Endometrial microvascular endothelial cells (primary cell): ENCODE measurements around the gene FLT1. TPM values are rescaled to one million over a fixed set of nuclear protein-coding genes. Genes with fewer than 3 reads are reported as not detected.

Source experiments
- in situ Hi-C: cut with HindIII; loops from 2 replicates; pipeline ENCODE4 v1.10.0; 2017; ENCODE audit warnings: low sequenced_read_pairs, low pct_unique_long_range_greater_than_20kb; ENCODE audit errors: inconsistent ontology term
- total RNA-seq: library from RNA; depleted of rRNA; stranded (reverse); fragments of >200 nt; gene quantifications from one replicate; pipeline ENCODE4 v1.2.3, GENCODE V29; 2015; ENCODE audit errors: inconsistent ontology term

Gene FLT1
- total RNA-seq, 1 donor from 2014 or later, result 27.7 TPM

DNA sequence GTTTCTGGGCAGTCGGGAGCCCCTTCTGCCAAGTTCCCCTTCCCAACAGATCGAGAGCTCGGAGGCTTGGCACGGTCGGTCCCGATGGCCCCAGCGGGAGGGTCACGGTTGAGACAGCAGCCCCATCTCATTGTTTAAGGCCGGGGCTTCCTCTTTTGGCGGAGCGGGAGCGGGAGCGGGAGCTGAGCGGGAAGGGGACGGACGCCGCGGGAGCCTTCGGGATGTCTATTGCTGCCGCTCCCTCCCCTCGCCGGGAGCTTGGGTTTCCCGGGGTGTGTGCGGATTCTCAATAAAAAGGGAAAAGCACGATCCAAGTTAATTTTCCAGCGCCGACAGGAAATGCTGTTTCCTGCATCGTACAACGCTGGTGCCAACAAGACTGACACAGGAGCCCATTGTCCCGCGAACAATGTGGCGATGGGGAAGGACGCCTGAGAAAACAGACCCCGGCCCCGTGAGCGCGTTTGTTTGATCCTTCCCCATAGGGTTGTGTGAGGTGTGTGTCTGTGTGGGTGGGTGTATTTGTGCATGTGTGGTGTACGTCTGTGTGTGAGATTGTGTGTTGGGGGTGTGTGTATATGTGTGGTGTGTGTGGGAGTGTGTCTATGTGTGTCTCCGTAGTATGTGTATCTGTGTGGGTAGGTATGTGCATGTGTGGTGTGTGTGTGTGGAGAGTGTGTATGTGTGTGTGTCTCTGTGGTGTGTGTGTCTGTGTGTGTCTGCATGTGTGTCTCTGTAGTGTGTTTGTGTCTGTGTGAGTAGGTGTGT lies 36.3 kb upstream of the FLT1 start:
- in situ Hi-C loops, result loop anchor here (5.0 kb wide), 1 partner anchor 209 kb away; no protein-coding TSS in a partner anchor

DNA sequence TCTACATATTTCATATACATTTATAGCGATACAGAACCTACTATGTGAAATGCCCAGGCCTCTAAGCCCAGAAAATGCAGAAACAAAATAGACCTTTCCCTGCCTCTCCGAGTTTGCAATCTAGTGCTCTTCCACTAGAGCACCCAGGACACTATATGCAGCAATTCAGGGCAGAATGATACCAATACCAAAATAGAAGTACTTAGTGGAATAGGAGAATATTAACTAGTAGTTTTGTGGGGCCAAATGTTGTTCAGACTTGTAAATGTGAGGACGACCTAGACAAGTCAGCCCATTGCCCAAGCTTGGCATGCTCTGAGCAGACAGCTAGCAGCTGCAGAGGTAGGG lies 35.8 kb upstream of the FLT1 start:
- in situ Hi-C loops, result loop anchor here (5.0 kb wide), 1 partner anchor 208 kb away; no protein-coding TSS in a partner anchor

- in situ Hi-C loops, result loop anchor here (5.0 kb wide), 1 partner anchor 208 kb away; no protein-coding TSS in a partner anchor
These were observed 34.9 kb upstream of the FLT1 start for GRCh38 chr13:28529836-28530235.

DNA sequence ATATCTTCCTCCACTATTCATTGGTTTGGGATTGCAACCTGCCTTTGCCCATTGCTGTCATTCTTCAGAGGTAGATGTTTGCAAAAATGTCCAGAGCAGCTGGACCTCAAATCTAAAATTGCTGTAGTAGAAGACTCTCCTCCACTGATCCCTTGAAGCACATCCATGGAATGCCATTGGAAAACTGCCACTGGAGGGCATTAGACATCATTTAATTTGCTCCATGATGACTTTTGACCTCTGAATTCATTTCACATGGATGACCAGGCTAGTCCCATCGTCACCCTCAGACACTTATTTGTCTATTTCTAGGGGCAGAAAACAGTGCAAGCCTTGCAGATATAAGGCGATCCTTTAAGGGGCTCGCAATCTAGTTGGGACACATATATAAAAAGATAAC lies 33.9 kb upstream of the FLT1 start:
- in situ Hi-C loops, result no loop called here

GRCh38 chr13:28528388-28528787 lies 33.5 kb upstream of the FLT1 start:
- in situ Hi-C loops, result no loop called here

DNA sequence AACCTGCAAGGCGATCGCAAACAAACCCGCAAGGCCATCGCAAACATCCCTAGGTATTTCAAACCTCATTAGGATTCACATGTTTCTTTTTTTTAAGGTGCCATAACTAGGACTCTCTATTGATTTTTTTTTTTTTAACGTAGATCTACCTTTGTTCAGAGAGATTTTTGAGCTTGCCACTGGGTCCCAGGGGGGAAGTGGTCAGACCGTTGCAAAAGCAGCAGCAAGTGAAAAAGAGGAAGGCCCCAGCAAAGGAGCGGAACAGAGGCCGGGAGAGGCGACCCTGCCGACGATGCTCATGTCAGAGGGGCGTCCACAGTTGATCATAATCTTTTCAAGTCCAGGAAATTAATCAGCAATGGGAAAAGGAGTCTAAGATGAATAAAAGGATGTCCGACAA lies 32.7 kb upstream of the FLT1 start:
- in situ Hi-C loops, result no loop called here

- in situ Hi-C loops, result no loop called here
These were observed 31.9 kb upstream of the FLT1 start for GRCh38 chr13:28526876-28527275.

- in situ Hi-C loops, result no loop called here
These were observed 27.9 kb upstream of the FLT1 start for GRCh38 chr13:28522871-28523270.

DNA sequence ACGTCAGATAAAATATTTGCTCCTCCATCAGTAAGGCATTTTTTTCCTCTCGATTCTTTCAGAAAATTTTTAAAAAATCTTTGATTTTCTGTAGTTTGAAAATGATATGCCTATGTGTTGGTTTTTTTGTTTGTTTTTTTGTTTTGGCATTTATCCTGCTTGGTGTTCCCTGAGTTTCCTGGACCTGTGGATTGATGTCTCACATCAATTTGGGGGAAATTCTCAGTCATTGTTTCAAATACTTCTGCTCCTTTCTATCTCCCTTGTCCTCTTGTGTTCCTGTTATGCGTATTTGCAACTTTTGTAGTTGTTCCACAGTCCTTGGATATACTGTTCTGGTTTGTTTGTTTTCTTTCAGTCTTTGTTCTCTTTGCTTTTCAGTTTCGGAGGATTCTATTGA lies 18.8 kb upstream of the FLT1 start:
- in situ Hi-C loops, result no loop called here

DNA sequence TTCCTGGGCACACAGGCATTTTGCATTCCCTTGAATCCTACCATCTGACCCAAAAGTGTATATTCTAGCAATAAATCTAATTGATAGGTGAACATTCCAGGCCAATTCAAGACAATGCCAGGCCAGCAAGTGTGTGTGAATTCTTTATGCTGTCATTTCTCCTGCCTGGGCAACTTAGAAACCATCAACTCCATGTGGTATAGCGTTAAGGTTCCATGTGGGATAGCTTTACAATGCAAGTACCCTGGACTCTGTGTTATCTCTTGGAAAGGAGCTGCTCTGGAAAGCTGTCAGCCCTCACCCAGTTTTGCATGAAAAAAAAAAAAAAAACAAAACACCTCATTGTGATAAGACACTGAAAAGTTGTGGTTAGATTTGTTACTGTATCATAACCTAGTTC lies 15.6 kb upstream of the FLT1 start:
- in situ Hi-C loops, result no loop called here

DNA sequence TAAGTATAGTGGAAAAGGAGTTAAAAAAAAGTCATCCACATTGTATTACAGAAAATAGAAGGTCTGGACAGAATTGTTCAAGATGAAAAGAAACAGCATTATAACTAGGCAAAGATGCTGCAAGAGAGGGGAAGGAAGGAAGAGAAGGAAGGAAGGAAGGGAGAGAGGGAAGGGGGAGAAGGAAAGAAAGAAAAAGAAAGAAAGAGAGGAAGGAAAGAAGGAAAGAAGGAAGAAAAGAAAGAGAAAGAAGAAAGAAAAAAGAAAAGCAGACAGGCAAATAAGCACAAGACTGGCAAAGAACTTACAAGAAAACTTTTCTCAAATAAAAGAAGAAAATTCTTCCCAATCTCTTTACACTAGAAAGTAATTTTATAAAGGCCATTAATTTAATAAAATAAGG lies 15.1 kb upstream of the FLT1 start:
- in situ Hi-C loops, result no loop called here

DNA sequence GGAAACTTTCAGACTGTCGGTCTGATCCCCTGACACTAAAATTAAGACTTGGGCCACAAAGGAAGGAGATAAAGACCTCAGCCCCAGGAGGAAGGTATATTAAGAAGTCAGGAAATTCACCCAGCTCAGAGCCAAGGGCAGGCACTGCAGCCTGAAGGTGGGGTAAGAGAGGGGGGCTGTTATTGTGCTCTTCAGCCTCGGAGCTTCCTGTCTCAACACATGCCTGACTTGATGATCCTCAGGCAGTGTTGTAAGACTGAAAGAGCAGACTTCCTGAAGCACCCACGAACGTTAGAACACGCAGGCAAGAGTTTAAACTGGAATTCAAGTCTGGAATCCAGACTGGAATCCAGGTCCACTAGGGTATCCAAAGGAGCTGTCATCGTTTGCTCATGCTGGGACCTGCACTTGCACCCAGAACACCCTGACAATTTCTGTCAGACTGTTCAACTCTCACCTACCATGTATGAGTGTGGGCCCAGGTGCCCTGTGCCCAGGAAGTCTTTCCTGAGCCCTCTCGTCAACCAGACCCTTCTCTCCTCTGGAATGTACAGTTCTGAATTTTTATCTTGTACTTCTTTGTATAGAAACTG lies 10.7 kb upstream of the FLT1 start:
- in situ Hi-C loops, result no loop called here

GRCh38 chr13:28503182-28503967 lies 8.4 kb upstream of the FLT1 start:
- in situ Hi-C loops, result no loop called here

DNA sequence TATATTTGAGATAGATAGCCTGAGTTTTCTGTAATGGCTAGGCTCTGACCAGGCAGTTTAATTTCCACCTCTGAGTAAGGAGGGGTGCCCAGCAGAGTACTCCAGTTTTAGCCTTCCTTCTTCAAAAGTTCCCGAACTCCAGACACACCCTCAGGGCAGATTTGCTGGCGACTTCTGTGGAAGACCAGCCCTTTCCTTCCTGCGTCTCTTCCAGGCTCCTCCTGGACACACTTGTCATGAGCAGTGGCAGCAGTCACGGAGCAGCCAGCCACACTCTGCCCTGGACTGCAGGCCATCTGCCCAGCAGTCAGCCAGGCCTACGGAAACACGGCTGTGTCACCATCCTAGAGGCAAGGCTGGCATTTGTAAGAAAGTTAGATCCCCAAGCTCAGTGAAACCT lies 6.6 kb upstream of the FLT1 start:
- in situ Hi-C loops, result no loop called here

DNA sequence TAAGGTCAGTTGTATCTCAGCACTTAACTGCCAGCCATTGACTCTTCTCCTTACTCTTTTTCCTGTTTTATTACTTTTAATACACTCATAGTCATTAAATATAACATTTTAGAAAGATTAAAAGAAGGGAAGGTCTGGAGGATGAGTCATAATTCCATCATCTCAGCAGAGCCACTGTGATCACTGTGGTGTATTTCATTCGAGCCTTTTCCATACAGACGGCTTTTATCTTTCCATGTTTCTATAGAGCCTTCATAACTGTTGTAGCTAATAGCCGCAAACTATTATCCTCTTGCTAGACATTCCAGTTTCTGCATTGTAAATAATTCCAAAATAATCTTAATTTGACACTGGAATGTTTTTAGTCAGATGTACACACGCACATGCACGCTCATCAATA lies 4.7 kb upstream of the FLT1 start:
- in situ Hi-C loops, result no loop called here

DNA sequence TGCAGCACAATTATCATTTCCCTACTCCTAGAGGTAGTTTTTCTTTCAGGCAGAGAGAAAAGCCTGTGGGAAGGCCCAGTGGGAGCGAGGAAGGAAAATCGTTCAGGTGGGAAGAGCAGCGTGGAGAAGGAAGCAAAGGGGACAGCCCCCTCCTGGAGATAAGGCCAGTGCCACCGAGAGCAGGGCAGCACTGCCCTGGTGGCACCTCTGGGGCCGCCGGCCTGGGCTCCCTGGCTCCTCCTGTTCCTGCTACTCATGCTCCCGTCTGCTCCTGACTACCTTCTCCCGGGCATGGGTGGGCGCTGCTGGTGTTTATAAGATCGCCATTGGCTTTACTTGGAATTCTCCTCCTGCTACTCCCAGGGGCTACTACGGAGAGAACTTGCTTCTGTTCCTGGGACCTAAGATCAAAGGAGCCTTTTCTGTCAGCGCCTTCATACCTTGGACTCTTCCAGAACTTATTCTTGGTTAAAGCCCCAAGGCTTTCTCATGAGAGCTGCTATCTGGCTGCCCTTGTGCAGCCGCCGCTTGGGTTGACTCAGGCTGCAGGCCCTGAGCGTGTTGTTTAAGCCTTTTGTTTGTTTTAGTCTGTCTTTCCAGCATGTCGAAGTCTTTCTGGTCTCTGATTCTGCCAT lies 3.7 kb upstream of the FLT1 start:
- in situ Hi-C loops, result no loop called here

DNA sequence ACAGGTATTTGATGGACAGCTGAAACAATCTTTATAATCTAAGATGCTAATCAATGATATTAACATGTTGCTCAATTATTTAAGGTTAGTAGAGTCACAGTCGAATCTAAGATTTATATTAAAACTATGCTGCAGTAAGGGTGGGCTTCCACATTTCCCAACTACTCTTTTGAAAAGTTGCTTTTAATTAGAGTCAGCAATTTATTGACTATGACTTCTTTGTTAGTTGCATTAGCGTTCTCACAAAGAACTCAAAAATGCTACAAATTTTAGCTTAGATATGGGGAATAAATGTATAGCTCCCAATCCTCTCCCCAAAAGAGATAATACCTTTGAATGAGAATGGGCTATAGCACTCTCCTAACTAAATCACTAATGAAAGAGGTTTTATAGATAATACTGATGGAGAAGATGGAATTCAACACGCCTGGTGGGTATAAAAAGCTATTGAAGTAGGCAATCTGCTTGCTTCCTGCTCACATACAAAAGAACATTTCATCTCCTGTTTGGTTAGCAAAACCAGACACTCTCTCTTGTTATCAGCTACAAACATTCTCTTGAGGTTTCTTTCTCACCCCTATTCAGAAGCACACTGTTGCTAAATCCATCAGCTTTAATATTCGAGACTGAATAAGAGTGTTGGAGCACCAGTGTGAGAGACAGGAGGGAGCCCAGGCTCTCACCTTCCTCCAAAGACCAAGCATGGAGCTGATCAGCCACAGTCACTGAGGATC lies 2.4 kb upstream of the FLT1 start:
- in situ Hi-C loops, result no loop called here

DNA sequence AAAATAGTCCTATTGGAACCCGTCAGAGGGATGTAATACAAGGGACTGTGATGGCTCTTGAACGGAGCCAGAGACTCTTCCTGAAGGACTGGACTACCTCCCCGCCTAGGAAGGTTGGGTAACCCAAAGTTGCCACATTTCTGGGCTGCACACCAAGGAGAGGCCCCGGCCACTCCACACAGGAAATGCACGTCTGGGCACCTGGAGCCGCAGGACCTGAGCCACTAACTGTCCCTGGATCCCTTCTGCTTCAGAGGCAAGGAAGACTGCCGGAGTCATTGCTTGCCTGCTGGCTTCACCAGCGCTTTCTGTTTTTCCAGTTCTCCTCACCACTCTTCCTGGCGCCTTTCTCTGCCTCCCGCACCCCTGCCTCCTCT lies 1.2 kb upstream of the FLT1 start:
- in situ Hi-C loops, result no loop called here
